GM21390 (cell line): ENCODE measurements around the gene RHPN2.
"Not testable (repeated sequence)": the region's sequence is repeated elsewhere in the genome, so short reads cannot be mapped to it uniquely, and the experiment has no call there.

ENCODE experiments used
- ATAC-seq: cut with Tn5 transposase; IDR thresholded peaks from one replicate; pipeline ENCODE4 v1.9.1; 2021; ENCODE audit not compliant: unreplicated experiment

RHPN2 gene

GRCh38 chr19:32979807-32980206 is 84.9 kb downstream of the RHPN2 start:
- ATAC-seq: not testable (repeated sequence)

- ATAC-seq: not testable (repeated sequence)
Measured at GRCh38 chr19:32977813-32978212, 86.9 kb downstream of the RHPN2 start.

GRCh38 chr19:32977280-32977679 is 87.4 kb downstream of the RHPN2 start:
- no peak for ATAC-seq

GRCh38 chr19:32976223-32976805 is 88.4 kb downstream of the RHPN2 start:
- ATAC-seq: no peak

GRCh38 chr19:32971715-32972540 is 92.8 kb downstream of the RHPN2 start, which contains the start of the genes CEP89 and FAAP24:
TSS of gene CEP89 (minus strand) at chr19:32971958. CDS start at chr19:32971874, 84 bp downstream.
TSS of gene FAAP24 (plus strand) at chr19:32972242. CDS start at chr19:32973197, 955 bp downstream.
- ATAC-seq: peak; percentile 97

GRCh38 chr19:32971012-32971595 is 93.6 kb downstream of the RHPN2 start:
- ATAC-seq: no peak

GRCh38 chr19:32969549-32969948 is 95.1 kb downstream of the RHPN2 start:
- ATAC-seq: no peak

GRCh38 chr19:32966750-32967149 is 97.9 kb downstream of the RHPN2 start:
- ATAC-seq: no peak

- ATAC-seq: no peak
Measured at GRCh38 chr19:32945260-32945659, 119.4 kb downstream of the RHPN2 start.

- ATAC-seq: not testable (repeated sequence)
Measured at GRCh38 chr19:32941273-32941672, 123.4 kb downstream of the RHPN2 start.

- ATAC-seq: no peak
Measured at GRCh38 chr19:32936065-32936464, 128.6 kb downstream of the RHPN2 start.

GRCh38 chr19:32935629-32936028 is 129.1 kb downstream of the RHPN2 start:
- no peak for ATAC-seq

- no peak for ATAC-seq
Measured at GRCh38 chr19:32933571-32933970, 131.1 kb downstream of the RHPN2 start.

GRCh38 chr19:32930567-32930966 is 134.1 kb downstream of the RHPN2 start:
- no peak for ATAC-seq

GRCh38 chr19:32928806-32929205 is 135.9 kb downstream of the RHPN2 start:
- ATAC-seq: no peak
